Body of pancreas (tissue), 4 donors: ENCODE measurements around the gene USP31.

Experiments
- CTCF ChIP-seq, 7 experiments: fragments of 450-650 bp in 4 of 7; fragments of 200-600 bp in 3 of 7; sonication (generic) in 3 of 7; IDR thresholded peaks; one replicate each; pipeline ENCODE4 v1.5.1; 2016 to 2019; ENCODE audit warnings: antibody characterized with exemption in 7 of 7
- POLR2A ChIP-seq, 3 donors: fragments of 450-650 bp; IDR thresholded peaks; one replicate each; pipeline ENCODE4 v1.6.1; 2016; ENCODE audit warnings: antibody characterized with exemption in 3 of 3, mild to moderate bottlenecking in 2 of 3

- no peak for TF ChIP-seq CTCF (IDR thresholded peaks at IDR 0.05)
- no peak for TF ChIP-seq POLR2A (IDR thresholded peaks at IDR 0.05)
Measured at GRCh38 chr16:23194497-23195221, 45.4 kb upstream of the USP31 start.
